Activated CD8-positive, alpha-beta memory T cell treated with anti-CD3 and anti-CD28 coated beads, Interleukin-2, amount 10 ng/mL, durations not matched to agents 7 days and 5 days (primary cell): ENCODE data around the gene PTTG1. TPM values are rescaled to one million over a fixed set of nuclear protein-coding genes. Genes with fewer than 3 reads are reported as not detected.

Experiments used
- ATAC-seq: fragments of 150-1000 bp; cut with Tn5 transposase; one replicate; pipeline ENCODE4 v1.10.0; 2021; ENCODE audit warnings: moderate library complexity
- CTCF ChIA-PET: fragments of 350-600 bp; sonication (Branson Sonifier 250); formaldehyde crosslinking; loops from one replicate; lab custom pipeline; 2021; ENCODE audit warnings: antibody characterized with exemption; lab: Charles Lee
- DNase-seq: peaks from one replicate; pipeline ENCODE4 v3.0.0-alpha.2; 2020
- H3K27ac Mint-ChIP-seq: one replicate; pipeline ENCODE4 v1.8.0; 2021; ENCODE audit warnings: mild to moderate bottlenecking, mixed read lengths
- H3K27me3 Mint-ChIP-seq: one replicate; pipeline ENCODE4 v1.8.0; 2021; ENCODE audit warnings: mixed read lengths
- H3K36me3 Mint-ChIP-seq: one replicate; pipeline ENCODE4 v1.8.0; 2021; ENCODE audit warnings: mild to moderate bottlenecking, mixed read lengths
- H3K4me1 Mint-ChIP-seq: one replicate; pipeline ENCODE4 v1.8.0; 2021; ENCODE audit warnings: mixed read lengths
- H3K4me3 Mint-ChIP-seq: one replicate; pipeline ENCODE4 v1.8.0; 2021; ENCODE audit warnings: mild to moderate bottlenecking, moderate library complexity, mixed read lengths
- H3K9me3 Mint-ChIP-seq: one replicate; pipeline ENCODE4 v1.8.0; 2022; ENCODE audit warnings: low read depth, mixed read lengths
- total RNA-seq, 2 experiments: library from RNA; stranded (reverse); gene quantifications; one replicate each; pipeline ENCODE4 v1.2.3, GENCODE V29; 2021

The PTTG1 gene
- total RNA-seq = 100 to 1,000 TPM; 204 to 212 TPM

- ATAC-seq (peak; percentile 73), DNase-seq (peak; percentile 93)
- Mint-ChIP-seq H3K27ac (peak within 1 kb of the TSS; percentile 94), H3K27me3 (no peaks in the 10 kb centered on the region), H3K36me3 (peaks cover 35% of the 10 kb centered on the region), H3K4me1 (peaks cover 64% of the 10 kb centered on the region), H3K4me3 (peak within 1 kb of the TSS; percentile 86), H3K9me3 (no peaks in the 10 kb centered on the region)
- CTCF ChIA-PET = interaction anchor here (1.0 to 10.5 kb wide), 3 partner anchors 18 to 45 kb away, joined by 3 to 130 read pairs (median 19); no protein-coding TSS in a partner anchor
Observed at GRCh38 chr5:160421625-160422258, at the start of gene PTTG1. PTTG1 (plus strand) TSS chr5:160421855; CDS start chr5:160422313, 458 bp downstream.

- no peaks in the 10 kb centered on the region for H3K9me3 Mint-ChIP-seq
- no peak for DNase-seq
- H3K4me3 Mint-ChIP-seq = no peak overlapping the region
- H3K4me1 Mint-ChIP-seq = peaks cover 6% of the 10 kb centered on the region
- CTCF ChIA-PET = no interaction called here
- no peaks in the 10 kb centered on the region for H3K36me3 Mint-ChIP-seq
- H3K27me3 Mint-ChIP-seq = peaks cover 79% of the 10 kb centered on the region
- no peak for ATAC-seq
- no peak overlapping the region for H3K27ac Mint-ChIP-seq
Observed at GRCh38 chr5:160375166-160375565, 46.5 kb upstream of the PTTG1 start.

GRCh38 chr5:160375701-160376100 lies 46.0 kb upstream of the PTTG1 start:
- Mint-ChIP-seq H3K36me3 (no peaks in the 10 kb centered on the region), H3K9me3 (no peaks in the 10 kb centered on the region), H3K4me1 (peaks cover 3% of the 10 kb centered on the region), H3K27ac (no peak overlapping the region), H3K27me3 (peaks cover 77% of the 10 kb centered on the region), H3K4me3 (no peak overlapping the region)
- ATAC-seq = no peak
- CTCF ChIA-PET = no interaction called here
- DNase-seq = no peak

- ATAC-seq (no peak), DNase-seq (no peak)
- Mint-ChIP-seq H3K4me3 (no peak overlapping the region), H3K4me1 (no peaks in the 10 kb centered on the region), H3K36me3 (no peaks in the 10 kb centered on the region), H3K27me3 (peaks cover 75% of the 10 kb centered on the region), H3K27ac (no peak overlapping the region), H3K9me3 (no peaks in the 10 kb centered on the region)
- CTCF ChIA-PET = no interaction called here
Observed at GRCh38 chr5:160376416-160376815, 45.2 kb upstream of the PTTG1 start.

- no peak overlapping the region for H3K27ac Mint-ChIP-seq
- H3K36me3 Mint-ChIP-seq = no peaks in the 10 kb centered on the region
- no peaks in the 10 kb centered on the region for H3K4me1 Mint-ChIP-seq
- ATAC-seq (no peak), DNase-seq (no peak)
- H3K4me3 Mint-ChIP-seq = no peak overlapping the region
- H3K9me3 Mint-ChIP-seq = no peaks in the 10 kb centered on the region
- peaks cover 72% of the 10 kb centered on the region for H3K27me3 Mint-ChIP-seq
- CTCF ChIA-PET = interaction anchor here (1.4 kb wide), 1 partner anchor 13 kb away, joined by 4 read pairs; no protein-coding TSS in a partner anchor
Observed at GRCh38 chr5:160377651-160378050, 44.0 kb upstream of the PTTG1 start.

GRCh38 chr5:160378330-160378729 lies 43.3 kb upstream of the PTTG1 start:
- CTCF ChIA-PET = interaction anchor here (0.9 to 1.4 kb wide), 2 partner anchors 11 to 13 kb away, joined by 3 to 4 read pairs; no protein-coding TSS in a partner anchor
- no peak for ATAC-seq
- H3K27me3 Mint-ChIP-seq = peaks cover 68% of the 10 kb centered on the region
- no peaks in the 10 kb centered on the region for H3K36me3 Mint-ChIP-seq
- H3K27ac Mint-ChIP-seq = no peak overlapping the region
- H3K4me3 Mint-ChIP-seq = no peak overlapping the region
- no peaks in the 10 kb centered on the region for H3K9me3 Mint-ChIP-seq
- H3K4me1 Mint-ChIP-seq = no peaks in the 10 kb centered on the region
- DNase-seq = no peak

GRCh38 chr5:160379511-160379910 lies 42.1 kb upstream of the PTTG1 start:
- peaks cover 56% of the 10 kb centered on the region for H3K27me3 Mint-ChIP-seq
- H3K9me3 Mint-ChIP-seq = no peaks in the 10 kb centered on the region
- no peak for ATAC-seq
- no peaks in the 10 kb centered on the region for H3K4me1 Mint-ChIP-seq
- H3K36me3 Mint-ChIP-seq = no peaks in the 10 kb centered on the region
- no peak for DNase-seq
- CTCF ChIA-PET = interaction anchor here (1.6 kb wide), 1 partner anchor 12 kb away, joined by 6 read pairs; no protein-coding TSS in a partner anchor
- H3K4me3 Mint-ChIP-seq = no peak overlapping the region
- H3K27ac Mint-ChIP-seq = no peak overlapping the region

- Mint-ChIP-seq H3K27me3 (peaks cover 51% of the 10 kb centered on the region), H3K4me3 (no peak overlapping the region), H3K36me3 (no peaks in the 10 kb centered on the region)
Observed at GRCh38 chr5:160380041-160380440, 41.6 kb upstream of the PTTG1 start.

GRCh38 chr5:160382346-160382745 lies 39.3 kb upstream of the PTTG1 start:
- peaks cover 4% of the 10 kb centered on the region for H3K9me3 Mint-ChIP-seq
- H3K4me1 Mint-ChIP-seq = no peaks in the 10 kb centered on the region
- ATAC-seq (no peak), DNase-seq (no peak)
- no peak overlapping the region for H3K27ac Mint-ChIP-seq
- CTCF ChIA-PET = no interaction called here
- peaks cover 37% of the 10 kb centered on the region for H3K27me3 Mint-ChIP-seq
- no peaks in the 10 kb centered on the region for H3K36me3 Mint-ChIP-seq
- no peak overlapping the region for H3K4me3 Mint-ChIP-seq

More at GRCh38 chr5:160380041-160380440, 41.6 kb upstream of the PTTG1 start:
- no peaks in the 10 kb centered on the region for H3K4me1 Mint-ChIP-seq
- CTCF ChIA-PET = interaction anchor here (0.8 to 1.6 kb wide), 2 partner anchors 11 to 15 kb away, joined by 3 to 6 read pairs; no protein-coding TSS in a partner anchor
- no peak overlapping the region for H3K27ac Mint-ChIP-seq
- DNase-seq (no peak), ATAC-seq (no peak)
- no peaks in the 10 kb centered on the region for H3K9me3 Mint-ChIP-seq

- H3K27ac Mint-ChIP-seq = no peak overlapping the region
Observed at GRCh38 chr5:160384681-160385080, 37.0 kb upstream of the PTTG1 start.

GRCh38 chr5:160385496-160385895 lies 36.2 kb upstream of the PTTG1 start:
- Mint-ChIP-seq H3K36me3 (peaks cover 5% of the 10 kb centered on the region), H3K27me3 (peaks cover 26% of the 10 kb centered on the region)

More at GRCh38 chr5:160384681-160385080, 37.0 kb upstream of the PTTG1 start:
- no peaks in the 10 kb centered on the region for H3K4me1 Mint-ChIP-seq
- peaks cover 5% of the 10 kb centered on the region for H3K36me3 Mint-ChIP-seq
- peaks cover 34% of the 10 kb centered on the region for H3K27me3 Mint-ChIP-seq
- peaks cover 5% of the 10 kb centered on the region for H3K9me3 Mint-ChIP-seq
- no peak for DNase-seq
- H3K4me3 Mint-ChIP-seq = no peak overlapping the region
- CTCF ChIA-PET = no interaction called here
- no peak for ATAC-seq

GRCh38 chr5:160387445-160387844 lies 34.2 kb upstream of the PTTG1 start:
- CTCF ChIA-PET = interaction anchor here (0.7 kb wide), 1 partner anchor 56 kb away, joined by 3 read pairs; no protein-coding TSS in a partner anchor
- no peaks in the 10 kb centered on the region for H3K4me1 Mint-ChIP-seq
- H3K27me3 Mint-ChIP-seq = peaks cover 13% of the 10 kb centered on the region
- peaks cover 5% of the 10 kb centered on the region for H3K9me3 Mint-ChIP-seq
- no peak overlapping the region for H3K27ac Mint-ChIP-seq
- DNase-seq = no peak
- no peak for ATAC-seq
- H3K4me3 Mint-ChIP-seq = no peak overlapping the region
- peaks cover 5% of the 10 kb centered on the region for H3K36me3 Mint-ChIP-seq

More at GRCh38 chr5:160385496-160385895, 36.2 kb upstream of the PTTG1 start:
- Mint-ChIP-seq H3K9me3 (peaks cover 5% of the 10 kb centered on the region), H3K4me3 (no peak overlapping the region), H3K4me1 (no peaks in the 10 kb centered on the region), H3K27ac (no peak overlapping the region)
- ATAC-seq (no peak), DNase-seq (no peak)
- CTCF ChIA-PET = no interaction called here

GRCh38 chr5:160390787-160391696 lies 30.6 kb upstream of the PTTG1 start:
- Mint-ChIP-seq H3K4me3 (no peak overlapping the region), H3K36me3 (peaks cover 5% of the 10 kb centered on the region), H3K9me3 (peaks cover 5% of the 10 kb centered on the region), H3K27me3 (peaks cover 9% of the 10 kb centered on the region), H3K27ac (no peak overlapping the region), H3K4me1 (no peaks in the 10 kb centered on the region)
- CTCF ChIA-PET = interaction anchor here (0.6 to 2.5 kb wide), 19 partner anchors 9 to 382 kb away, joined by 3 to 13 read pairs (median 3); partner anchors contain the start of genes C1QTNF2, FAM200C, PTTG1 and TTC1
- no peak for ATAC-seq
- no peak for DNase-seq
